NK-92 (cell line): ENCODE measurements around the gene LAMTOR4.
A peak's percentile ranks its signal among the peaks of the same experiment; 100 is the strongest.
"Not testable (repeated sequence)": the region's sequence is repeated elsewhere in the genome, so short reads cannot be mapped to it uniquely, and the experiment has no call there.

Experiments
- DNase-seq: peaks from one replicate; lab custom pipeline; 2025; ENCODE audit not compliant: unreplicated experiment; lab: John Stamatoyannopoulos, UW

LAMTOR4 gene

DNA sequence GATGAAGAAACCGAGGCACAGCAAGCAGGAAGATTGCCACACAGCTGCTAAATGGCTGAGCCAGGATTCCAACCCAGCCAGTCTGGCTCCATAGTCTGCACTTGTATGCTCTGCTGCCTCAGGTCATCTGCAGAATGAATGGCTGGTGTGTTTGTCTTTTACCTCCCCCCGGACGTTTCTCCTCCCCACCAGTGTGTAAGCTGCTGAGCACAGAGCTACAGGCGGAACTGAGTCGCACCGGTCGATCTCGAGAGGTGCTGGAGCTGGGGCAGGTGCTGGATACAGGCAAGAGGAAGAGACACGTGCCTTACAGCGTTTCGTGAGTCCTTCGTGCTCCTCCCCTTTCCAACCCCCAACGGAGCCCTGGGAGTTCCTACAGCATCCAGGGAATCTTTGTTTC lies 26.7 kb upstream of the LAMTOR4 start:
- no peak for DNase-seq

DNA sequence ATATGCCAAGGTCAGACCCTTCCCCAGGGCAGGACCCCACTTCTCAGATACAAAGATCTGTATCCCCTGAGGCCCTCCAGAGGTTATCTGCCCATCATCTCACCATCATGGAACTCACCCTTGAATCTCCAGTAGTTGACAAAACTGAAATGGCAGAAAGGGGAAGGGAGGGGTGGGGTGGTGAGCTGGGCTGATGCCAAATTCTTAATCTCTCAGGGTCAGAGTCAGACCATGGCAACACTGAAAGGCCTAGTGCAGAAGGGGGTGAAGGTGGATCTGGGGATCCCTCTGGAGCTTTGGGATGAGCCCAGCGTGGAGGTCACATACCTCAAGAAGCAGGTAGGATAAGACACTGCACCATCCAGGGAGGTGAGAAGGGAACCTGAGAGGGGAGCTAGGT lies 26.1 kb upstream of the LAMTOR4 start:
- DNase-seq, result no peak

DNA sequence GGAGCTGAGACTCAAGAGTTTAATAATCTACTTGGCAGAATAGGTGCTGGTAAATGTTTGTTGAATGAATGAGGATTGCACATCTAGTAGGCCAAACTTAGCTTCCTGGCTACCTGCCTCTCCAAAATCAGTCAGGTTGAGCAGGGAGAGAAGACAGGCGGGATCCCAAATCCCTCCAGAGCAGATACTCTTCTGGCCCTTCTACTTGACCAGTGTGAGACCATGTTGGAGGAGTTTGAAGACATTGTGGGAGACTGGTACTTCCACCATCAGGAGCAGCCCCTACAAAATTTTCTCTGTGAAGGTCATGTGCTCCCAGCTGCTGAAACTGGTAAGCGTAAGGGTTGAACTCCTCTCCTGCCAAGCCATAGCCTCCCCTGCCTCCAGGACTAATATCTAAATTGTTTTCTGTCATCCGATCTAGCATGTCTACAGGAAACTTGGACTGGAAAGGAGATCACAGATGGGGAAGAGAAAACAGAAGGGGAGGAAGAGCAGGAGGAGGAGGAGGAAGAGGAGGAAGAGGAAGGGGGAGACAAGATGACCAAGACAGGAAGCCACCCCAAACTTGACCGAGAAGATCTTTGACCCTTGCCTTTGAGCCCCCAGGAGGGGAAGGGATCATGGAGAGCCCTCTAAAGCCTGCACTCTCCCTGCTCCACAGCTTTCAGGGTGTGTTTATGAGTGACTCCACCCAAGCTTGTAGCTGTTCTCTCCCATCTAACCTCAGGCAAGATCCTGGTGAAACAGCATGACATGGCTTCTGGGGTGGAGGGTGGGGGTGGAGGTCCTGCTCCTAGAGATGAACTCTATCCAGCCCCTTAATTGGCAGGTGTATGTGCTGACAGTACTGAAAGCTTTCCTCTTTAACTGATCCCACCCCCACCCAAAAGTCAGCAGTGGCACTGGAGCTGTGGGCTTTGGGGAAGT lies 24.2 kb upstream of the LAMTOR4 start:
- no peak for DNase-seq

DNA sequence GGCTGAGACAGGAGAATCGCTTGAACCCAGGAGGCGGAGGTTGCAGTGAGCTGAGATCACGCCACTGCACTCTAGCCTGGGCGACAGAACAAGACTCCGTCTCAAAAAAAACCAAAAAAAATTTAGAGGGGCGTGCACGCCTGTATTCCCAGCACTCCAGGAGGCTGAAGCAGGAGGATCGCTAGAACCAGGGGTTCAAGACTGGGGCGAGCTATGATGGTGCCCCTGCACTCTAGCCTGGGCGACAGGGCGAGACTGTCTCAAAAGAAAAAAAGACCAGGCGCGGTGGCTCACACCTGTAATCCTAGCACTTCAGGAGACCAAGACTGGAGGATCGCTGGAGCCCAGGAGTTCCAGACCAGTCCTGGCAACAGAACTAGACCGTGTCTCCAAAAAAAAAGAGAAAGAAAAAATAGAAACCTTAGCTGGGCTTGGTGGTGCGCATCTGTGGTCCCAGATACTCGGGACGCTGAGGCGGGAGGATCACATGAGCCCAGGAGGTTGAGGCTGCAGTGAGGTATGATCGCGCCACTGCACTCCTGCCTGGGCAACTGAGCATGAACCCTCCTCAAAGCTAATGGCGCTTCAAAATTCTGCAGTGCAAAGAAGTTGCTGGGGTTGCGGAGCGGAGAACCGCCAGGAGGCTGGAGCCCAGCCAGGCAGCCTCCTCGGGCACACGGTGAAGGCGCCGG lies 22.3 kb upstream of the LAMTOR4 start:
- DNase-seq, result no peak

DNA sequence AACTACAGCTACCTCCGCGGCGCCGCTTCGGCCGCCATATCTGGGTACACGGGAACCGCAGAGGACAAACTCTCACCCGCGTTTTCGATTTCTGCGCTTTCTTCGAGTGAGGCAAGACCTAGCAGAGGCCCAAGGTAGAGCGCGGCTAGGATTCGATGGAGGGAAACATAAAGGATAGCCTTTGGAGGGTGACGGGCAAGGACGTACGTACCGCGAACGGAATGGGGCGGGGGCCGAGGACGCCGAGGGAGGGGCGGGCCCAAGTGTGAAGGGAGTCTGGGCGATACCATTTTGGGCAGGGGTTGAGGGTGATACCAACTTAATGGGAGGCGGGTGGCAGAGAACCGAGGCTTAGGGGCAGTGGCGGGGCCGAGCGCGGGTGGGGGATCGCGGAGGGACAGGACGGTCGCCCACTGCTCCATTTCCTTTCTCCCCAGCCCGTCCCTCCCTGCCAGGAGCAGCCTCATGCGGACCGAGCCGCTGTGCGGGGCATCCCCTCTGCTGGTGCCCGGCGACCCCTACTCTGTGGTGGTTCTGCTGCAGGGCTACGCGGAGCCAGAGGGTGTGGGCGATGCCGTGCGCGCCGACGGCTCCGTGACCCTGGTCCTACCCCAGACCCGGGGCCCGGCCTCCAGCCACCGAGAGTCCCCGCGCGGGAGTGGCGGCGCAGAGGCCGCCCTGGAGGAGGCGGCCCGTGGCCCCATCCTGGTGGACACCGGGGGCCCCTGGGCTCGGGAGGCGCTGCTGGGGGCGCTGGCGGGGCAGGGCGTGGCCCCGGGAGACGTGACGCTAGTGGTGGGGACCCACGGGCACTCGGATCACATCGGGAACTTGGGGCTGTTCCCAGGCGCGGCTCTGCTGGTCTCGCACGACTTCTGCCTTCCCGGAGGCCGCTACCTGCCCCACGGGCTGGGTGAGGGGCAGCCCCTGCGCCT lies 21.5 kb upstream of the LAMTOR4 start, which contains the start of gene MBLAC1:
Gene MBLAC1 (plus strand): TSS at position 37 of the 935 bp plus-strand sequence. CDS start 429 bp downstream, at position 466.
- peak; percentile 51 for DNase-seq

DNA sequence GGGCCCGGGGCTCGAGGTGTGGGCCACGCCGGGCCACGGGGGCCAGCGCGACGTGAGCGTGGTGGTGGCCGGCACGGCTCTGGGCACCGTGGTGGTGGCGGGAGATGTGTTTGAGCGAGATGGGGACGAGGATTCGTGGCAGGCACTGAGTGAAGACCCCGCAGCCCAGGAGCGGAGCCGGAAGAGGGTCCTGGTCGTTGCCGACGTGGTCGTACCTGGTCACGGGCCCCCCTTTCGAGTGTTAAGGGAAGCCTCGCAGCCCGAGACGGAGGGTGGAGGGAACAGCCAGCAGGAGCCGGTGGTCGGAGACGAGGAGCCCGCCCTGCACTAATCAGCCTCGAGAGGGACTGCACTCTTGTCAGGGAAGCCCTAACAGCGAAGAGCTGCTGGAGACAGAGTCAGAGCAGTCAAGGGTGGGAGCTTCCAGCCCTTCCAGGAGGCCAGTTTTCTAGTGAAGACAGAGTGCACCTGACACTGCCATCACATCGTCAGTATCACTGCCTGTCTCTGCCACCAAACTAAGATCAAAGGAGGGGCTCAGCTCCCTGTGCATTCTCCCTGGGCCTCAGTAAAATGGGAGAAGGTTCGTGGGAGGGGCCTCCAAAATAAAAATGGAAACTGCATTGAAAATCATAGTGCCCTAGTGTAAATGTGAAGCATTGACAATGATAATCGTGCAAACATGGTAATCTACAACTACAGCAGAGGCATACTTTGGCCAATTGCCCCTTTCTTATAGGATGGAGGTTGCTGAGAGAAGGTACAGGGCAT lies 20.7 kb upstream of the LAMTOR4 start:
- no peak for DNase-seq

DNA sequence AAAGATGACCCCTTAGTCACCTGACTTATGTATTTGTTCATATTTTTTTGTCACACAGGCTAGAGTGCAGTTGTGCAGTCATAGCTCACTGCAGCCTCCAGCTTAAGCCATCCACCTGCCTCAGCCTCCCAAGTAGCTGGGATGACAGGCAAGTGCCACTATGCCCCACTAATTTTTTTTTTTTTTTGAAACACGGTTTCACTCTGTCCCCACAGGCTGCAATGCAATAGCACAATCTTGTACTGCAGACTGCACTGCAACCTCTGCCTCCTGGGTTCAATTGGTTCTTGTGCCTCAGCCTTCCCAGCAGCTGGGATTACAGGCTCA lies 20.1 kb upstream of the LAMTOR4 start:
- no peak for DNase-seq

DNA sequence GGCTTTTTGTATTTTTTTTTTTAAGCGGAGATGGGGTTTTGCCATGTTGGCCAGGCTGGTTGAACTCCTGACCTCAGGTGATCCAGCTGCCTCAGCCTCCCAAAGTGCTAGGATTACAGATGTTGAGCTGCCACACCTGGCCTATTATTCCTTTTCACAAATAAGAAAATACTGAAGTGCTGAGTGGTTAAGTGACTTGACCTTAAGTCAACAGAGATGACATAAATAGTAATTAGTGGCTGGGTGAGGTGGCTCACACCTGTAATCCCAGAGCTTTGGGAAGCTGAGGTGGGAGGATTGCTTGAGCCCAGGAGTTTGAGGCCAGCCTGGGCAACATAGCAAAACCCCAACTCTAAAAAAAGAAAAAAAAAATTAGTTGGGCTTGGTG lies 18.5 kb upstream of the LAMTOR4 start:
- not testable (repeated sequence) for DNase-seq

DNA sequence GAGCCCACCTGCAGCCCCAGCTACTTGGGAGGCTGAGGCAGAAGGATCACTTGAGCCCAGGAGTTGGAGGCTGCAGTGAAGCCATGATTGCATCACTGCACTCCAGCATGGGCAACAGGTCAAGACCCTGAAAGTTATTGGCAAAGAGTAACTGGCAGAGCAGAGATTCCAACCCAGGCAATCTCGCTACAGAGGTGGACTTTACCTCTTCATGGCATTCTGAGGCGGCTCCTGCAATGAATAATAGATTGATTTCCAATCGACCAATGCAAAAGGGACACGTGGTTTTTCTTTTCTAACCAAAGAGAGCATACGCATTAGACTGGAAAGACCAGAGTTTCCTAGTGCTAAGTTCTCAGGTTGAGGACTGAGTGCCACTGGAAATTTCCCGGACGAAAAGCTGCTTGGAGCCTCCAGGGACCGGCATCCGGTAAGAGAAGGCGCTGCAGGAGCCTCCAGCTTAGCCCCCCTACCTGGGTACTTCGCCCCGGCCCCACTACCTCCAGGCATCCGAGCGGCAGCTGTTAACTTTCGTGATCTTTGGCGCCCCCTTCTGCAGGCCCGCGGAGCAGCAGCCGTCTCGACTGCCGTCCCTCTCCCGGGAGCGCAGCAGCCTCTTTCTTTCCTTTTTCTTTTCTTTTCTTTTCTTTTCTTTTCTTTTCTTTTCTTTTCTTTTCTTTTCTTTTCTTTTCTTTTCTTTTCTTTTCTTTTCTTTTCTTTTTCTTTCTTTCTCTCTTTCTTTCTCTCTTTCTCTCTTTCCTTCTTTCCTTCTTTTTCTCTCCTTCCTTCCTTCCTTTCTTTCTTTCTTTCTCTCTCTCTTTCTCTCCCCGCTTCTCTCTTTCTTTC lies 17.9 kb upstream of the LAMTOR4 start:
- DNase-seq, result no peak

DNA sequence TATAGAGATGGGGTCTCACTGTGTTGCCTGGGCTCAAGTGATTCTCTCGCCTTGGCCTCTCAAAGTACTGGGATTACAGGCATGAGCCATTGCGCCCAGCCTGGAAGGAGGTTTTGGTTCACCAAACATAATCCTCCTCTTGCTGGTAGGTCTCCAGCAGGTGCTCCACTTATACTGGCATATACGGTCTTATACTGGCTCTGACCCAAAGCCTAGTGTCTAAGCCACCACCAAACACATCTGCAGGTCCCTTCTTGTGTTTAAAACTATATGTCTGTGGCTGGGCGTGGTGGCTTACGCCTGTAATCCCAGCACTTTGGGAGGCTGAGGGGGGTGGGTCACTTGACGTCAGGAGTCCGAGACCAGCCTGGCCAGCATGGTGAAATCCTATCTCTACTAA lies 16.6 kb upstream of the LAMTOR4 start:
- no peak for DNase-seq

DNA sequence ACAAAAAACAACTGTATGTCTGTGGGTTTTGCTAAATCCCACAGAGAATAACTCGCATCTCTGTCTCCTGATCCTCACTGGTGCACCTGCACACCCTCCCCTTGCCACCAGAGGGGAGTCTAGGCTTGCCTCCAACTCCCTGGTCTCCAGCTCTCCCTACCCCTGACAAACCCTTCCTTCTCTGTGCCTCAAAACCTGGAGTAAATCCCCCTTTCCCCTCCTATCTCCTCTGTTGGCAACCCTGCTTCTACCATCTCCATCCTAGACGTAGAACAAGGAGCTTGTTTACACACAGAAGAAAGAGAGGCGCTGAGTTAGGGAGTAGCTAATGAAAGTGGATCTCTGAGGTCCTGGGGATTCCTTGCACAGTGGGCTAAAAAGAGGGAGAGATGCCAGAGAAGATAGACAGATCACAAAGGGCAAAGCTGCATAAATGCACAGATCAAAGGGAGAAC lies 16.0 kb upstream of the LAMTOR4 start:
- no peak for DNase-seq

DNA sequence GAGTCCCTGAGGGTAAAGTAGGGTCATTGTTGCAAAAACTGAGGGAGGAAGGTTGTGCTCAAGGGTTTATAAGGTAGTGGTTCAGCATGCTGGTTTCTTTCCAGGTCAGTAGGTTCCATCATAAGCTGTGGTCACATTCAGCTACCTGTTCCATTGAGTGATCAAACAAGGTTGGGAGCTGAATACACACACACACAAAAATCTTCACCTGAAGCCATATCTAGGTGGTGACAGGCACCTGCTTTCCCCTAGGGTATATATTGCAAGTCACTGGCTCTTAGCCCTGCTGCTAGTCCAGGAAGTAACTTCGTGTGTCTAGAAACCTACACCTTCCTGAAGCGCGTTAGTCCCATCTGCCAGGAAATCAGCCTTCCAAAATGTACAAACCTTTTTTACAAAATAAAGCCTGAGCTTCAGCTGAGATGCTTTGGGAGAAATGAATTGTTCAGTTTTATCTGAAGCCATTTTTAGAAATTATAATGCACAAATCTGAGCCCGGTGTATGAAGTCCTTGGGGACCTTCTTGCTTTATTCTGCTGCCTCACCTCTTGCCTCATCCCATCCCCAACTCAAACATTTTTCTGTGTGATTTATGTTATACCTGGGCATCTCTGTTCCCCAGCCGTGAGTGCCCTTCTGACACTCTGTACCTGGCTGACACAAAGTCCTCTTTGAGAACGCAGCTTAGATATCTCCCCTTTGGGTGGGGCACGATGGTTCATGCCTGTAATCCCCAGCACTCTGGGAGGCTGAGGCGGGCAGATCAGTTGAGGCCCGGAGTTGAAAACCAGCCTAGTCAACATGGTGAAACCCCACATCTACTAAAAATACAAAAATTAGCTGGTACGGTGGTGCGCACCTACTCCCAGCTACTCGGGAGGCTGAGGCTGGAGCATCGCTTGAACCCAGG lies 10.6 kb upstream of the LAMTOR4 start:
- no peak for DNase-seq

DNA sequence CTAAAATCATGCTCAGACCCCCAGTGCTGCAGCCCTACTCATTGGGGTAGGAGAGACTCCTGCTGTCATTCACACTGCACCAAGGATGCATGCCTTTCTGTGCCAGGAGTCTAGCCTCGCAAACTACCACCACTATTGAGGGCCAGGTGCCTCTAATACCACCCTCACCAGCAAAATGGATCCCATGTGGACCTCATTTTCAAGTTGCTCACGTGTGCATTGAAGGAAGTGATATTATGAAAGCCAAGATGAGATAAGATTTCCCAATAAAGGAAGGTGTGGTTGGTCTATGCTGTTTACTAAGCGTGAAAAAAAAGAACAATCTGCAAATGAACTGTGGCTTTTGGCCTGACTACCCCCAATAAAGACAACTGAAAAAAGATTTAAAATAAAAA lies 7.2 kb upstream of the LAMTOR4 start:
- DNase-seq, result no peak

DNA sequence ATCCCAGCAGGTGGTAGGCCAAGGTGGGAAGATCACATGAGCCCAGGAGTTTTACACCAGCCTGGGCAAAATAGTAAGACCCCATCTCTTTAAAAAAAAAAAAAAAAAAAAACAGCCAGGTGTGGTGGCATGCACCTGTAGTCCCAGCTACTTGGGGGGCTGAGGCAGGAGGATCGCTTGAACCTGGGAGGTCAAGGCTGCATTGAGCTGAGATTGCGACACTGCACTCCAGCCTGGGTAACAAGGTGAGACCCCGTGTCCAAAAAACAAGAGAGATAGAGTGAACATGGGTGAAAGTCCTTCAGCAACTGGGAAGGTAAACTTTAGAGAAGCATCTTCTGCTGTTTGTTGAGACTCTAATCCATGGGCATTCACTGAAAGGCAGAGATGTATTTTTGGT lies 6.3 kb upstream of the LAMTOR4 start:
- DNase-seq, result no peak

DNA sequence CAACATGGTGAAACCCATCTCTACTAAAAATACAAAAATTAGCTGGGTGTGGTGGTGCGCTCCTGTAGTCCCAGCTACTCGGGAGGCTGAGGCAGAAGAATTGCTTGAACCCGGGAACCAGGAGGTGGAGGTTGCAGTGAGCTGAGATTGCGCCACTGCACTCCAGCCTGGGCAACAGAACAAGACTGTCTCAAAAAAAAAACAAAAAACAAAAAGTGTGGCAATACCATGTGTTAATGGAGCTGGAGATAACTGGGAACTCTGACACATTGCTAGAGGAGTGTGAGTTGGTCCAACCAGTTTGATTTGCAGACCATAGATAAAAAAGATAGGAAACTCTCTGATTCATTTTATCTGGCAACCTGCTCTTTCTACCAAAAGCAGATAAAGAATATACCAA lies 2.4 kb upstream of the LAMTOR4 start:
- not testable (repeated sequence) for DNase-seq

DNA sequence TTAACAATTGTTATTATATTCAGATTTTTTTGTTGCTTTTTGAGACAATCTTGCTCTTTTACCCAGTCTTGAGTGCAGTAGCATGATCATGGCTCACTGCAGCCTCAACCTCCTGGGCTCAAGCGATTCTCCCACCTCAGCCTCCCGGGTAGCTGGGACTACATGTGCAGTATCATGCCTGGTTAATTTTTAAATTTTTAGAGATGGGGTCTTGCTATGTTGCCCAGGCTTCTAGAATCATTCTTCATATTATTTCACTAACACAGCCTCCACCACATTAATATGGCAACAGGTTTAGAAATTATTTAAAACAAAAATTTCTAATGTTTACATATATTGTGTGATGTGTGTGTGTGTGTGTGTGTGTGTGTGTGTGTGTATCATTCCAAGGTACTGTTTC lies 1.4 kb upstream of the LAMTOR4 start:
- no peak for DNase-seq

DNA sequence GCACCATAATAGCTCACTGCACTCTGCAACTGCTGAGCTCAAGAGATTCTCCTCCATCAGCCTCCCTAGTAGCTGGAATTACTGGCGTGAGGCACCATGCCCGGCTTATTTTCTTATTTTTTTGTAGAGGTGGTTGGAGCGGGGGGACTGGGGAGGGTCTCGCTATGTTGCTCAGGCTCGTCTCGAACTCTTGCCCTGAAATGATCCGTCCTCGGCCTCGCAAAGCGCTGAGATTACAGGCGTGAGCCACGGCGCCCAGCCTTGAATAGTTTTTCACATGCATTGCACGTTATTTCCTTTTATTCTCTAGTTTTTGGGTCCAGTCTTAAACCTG lies 526 bp upstream of the LAMTOR4 start:
- DNase-seq, result no peak

DNA sequence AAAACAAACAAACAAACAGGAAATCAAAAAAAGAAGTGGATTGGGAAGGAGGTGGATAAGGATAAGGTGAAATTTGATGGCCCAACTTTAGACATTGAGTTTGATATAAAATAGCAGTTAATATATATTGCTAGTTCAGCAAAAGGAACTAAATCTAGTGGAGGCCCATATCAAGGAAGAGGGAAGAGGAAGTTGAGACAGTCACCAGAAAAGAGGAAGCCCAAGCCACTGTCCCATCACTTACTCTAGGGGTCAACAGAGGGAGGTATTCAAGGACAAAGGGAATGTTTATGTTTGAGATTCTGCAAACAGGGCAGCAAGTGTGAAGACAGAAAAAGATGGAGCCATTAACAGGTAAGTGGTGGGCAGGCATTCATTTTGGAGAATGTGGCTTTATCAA lies 3.7 kb downstream of the LAMTOR4 start:
- no peak for DNase-seq
